Measurements from ENCODE around the gene LRRC4.

Gene LRRC4

GRCh38 chr7:128026551-128026950 lies 4.7 kb downstream of the LRRC4 start:
- DNase-seq (ENCODE audit: low read depth in 1 of 2, low spot score in 1 of 2), result no peak
- TF ChIP-seq GABPA (IDR thresholded peaks at IDR 0.05; ENCODE audit: low read depth) (no peak), POLR2AphosphoS5 (IDR thresholded peaks at IDR 0.05; ENCODE audit: low read depth) (no peak), CTCF (IDR thresholded peaks at IDR 0.05; ENCODE audit: insufficient read depth, low read length) (no peak), REST (IDR thresholded peaks at IDR 0.05; ENCODE audit: insufficient replicate concordance, low read depth) (no peak), SPI1 (IDR thresholded peaks at IDR 0.05; ENCODE audit: borderline replicate concordance, low read depth) (no peak)
- no peak overlapping the region for H3K4me3 ChIP-seq (replicated peaks; ENCODE audit: insufficient read depth, low read length)
- no peak overlapping the region for H3K27ac ChIP-seq (replicated peaks)
- H3K27me3 ChIP-seq (ENCODE audit: insufficient read depth, poor library complexity, severe bottlenecking), result no peaks in the 10 kb centered on the region

- Histone ChIP-seq H3K27ac (replicated peaks) (no peak overlapping the region), H3K27me3 (ENCODE audit: insufficient read depth, poor library complexity, severe bottlenecking) (no peaks in the 10 kb centered on the region), H3K4me3 (replicated peaks; ENCODE audit: insufficient read depth, low read length) (no peak overlapping the region)
- DNase-seq (ENCODE audit: low read depth in 1 of 2, low spot score in 1 of 2), result no peak
- TF ChIP-seq SPI1 (IDR thresholded peaks at IDR 0.05; ENCODE audit: borderline replicate concordance, low read depth) (no peak), REST (IDR thresholded peaks at IDR 0.05; ENCODE audit: insufficient replicate concordance, low read depth) (no peak), CTCF (IDR thresholded peaks at IDR 0.05; ENCODE audit: insufficient read depth, low read length) (no peak), POLR2AphosphoS5 (IDR thresholded peaks at IDR 0.05; ENCODE audit: low read depth) (no peak), GABPA (IDR thresholded peaks at IDR 0.05; ENCODE audit: low read depth) (no peak)
These were observed 5.4 kb downstream of the LRRC4 start for GRCh38 chr7:128025819-128026218.

- no peak overlapping the region for H3K27ac ChIP-seq (replicated peaks)
These were observed 5.9 kb downstream of the LRRC4 start for GRCh38 chr7:128025380-128025779.

More at GRCh38 chr7:128025380-128025779, 5.9 kb downstream of the LRRC4 start:
- Histone ChIP-seq H3K4me3 (replicated peaks; ENCODE audit: insufficient read depth, low read length) (no peak overlapping the region), H3K27me3 (ENCODE audit: insufficient read depth, poor library complexity, severe bottlenecking) (no peaks in the 10 kb centered on the region)
- no peak for TF ChIP-seq CTCF (IDR thresholded peaks at IDR 0.05; ENCODE audit: insufficient read depth, low read length)
- TF ChIP-seq GABPA (IDR thresholded peaks at IDR 0.05; ENCODE audit: low read depth), result no peak
- no peak for TF ChIP-seq REST (IDR thresholded peaks at IDR 0.05; ENCODE audit: insufficient replicate concordance, low read depth)
- no peak for TF ChIP-seq POLR2AphosphoS5 (IDR thresholded peaks at IDR 0.05; ENCODE audit: low read depth)
- no peak for TF ChIP-seq SPI1 (IDR thresholded peaks at IDR 0.05; ENCODE audit: borderline replicate concordance, low read depth)
- no peak for DNase-seq (ENCODE audit: low read depth in 1 of 2, low spot score in 1 of 2)
